Activated CD8-positive, alpha-beta memory T cell treated with anti-CD3 and anti-CD28 coated beads, Interleukin-2, amount 10 ng/mL, durations not matched to agents 7 days and 5 days (primary cell): ENCODE results near the gene CRYAB. TPM values are rescaled to one million over a fixed set of nuclear protein-coding genes. Genes with fewer than 3 reads are reported as not detected.

Experiments
- ATAC-seq: fragments of 150-1000 bp; cut with Tn5 transposase; one replicate; pipeline ENCODE4 v1.10.0; 2021; ENCODE audit warnings: moderate library complexity
- CTCF ChIA-PET: fragments of 350-600 bp; sonication (Branson Sonifier 250); formaldehyde crosslinking; loops from one replicate; lab custom pipeline; 2021; ENCODE audit warnings: antibody characterized with exemption; lab: Charles Lee
- DNase-seq: peaks from one replicate; pipeline ENCODE4 v3.0.0-alpha.2; 2020
- H3K27ac Mint-ChIP-seq: one replicate; pipeline ENCODE4 v1.8.0; 2021; ENCODE audit warnings: mild to moderate bottlenecking, mixed read lengths
- H3K27me3 Mint-ChIP-seq: one replicate; pipeline ENCODE4 v1.8.0; 2021; ENCODE audit warnings: mixed read lengths
- H3K36me3 Mint-ChIP-seq: one replicate; pipeline ENCODE4 v1.8.0; 2021; ENCODE audit warnings: mild to moderate bottlenecking, mixed read lengths
- H3K4me1 Mint-ChIP-seq: one replicate; pipeline ENCODE4 v1.8.0; 2021; ENCODE audit warnings: mixed read lengths
- H3K4me3 Mint-ChIP-seq: one replicate; pipeline ENCODE4 v1.8.0; 2021; ENCODE audit warnings: mild to moderate bottlenecking, moderate library complexity, mixed read lengths
- H3K9me3 Mint-ChIP-seq: one replicate; pipeline ENCODE4 v1.8.0; 2022; ENCODE audit warnings: low read depth, mixed read lengths
- total RNA-seq, 2 experiments: library from RNA; stranded (reverse); gene quantifications; one replicate each; pipeline ENCODE4 v1.2.3, GENCODE V29; 2021

CRYAB gene, protein sequence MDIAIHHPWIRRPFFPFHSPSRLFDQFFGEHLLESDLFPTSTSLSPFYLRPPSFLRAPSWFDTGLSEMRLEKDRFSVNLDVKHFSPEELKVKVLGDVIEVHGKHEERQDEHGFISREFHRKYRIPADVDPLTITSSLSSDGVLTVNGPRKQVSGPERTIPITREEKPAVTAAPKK
- total RNA-seq = not detected

DNA sequence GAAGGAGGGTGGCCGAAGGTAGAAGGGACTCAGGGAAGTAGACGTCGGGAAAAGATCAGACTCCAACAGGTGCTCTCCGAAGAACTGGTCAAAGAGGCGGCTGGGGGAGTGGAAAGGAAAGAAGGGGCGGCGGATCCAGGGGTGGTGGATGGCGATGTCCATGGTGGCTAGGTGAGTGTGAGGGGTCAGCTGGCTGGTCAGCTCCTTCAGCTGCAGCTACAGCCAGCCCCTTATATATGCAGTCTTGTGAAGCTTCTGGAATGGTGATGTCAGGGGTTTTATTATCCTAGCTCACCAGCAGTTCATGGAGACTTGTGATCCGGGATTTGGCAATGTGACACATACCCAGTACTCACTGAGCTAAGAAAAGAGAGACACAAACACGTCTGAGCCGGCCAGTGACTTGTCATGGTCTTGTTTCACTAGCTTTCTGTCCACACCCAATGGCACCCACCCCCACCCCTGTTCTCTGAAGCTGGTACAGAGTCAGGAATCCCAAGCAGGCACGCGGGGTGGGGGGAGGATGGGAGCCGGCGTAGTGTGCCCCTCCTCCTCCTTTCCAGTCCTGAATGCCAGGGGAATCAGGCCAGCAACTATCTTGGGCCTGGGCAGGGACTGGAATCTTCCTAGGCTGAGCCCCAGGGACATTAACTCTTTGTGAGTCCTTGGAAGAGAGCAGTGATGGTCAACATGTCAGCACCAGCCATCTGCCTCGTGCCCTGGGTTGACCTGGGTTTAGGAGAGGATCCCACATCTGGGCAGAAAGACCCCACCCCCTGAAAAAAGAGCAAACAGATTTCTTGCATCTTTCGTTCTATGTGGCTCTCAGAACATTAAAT, at the start of gene CRYAB:
CRYAB (minus strand) TSS at position 208 of the 839 bp plus-strand sequence; CDS start at position 162, 46 bp downstream.
- H3K9me3 Mint-ChIP-seq = no peaks in the 10 kb centered on the region
- H3K4me1 Mint-ChIP-seq = no peaks in the 10 kb centered on the region
- H3K27me3 Mint-ChIP-seq = peaks cover 66% of the 10 kb centered on the region
- DNase-seq (no peak), ATAC-seq (no peak)
- no peak within 1 kb of the TSS for H3K27ac Mint-ChIP-seq
- no peaks in the 10 kb centered on the region for H3K36me3 Mint-ChIP-seq
- CTCF ChIA-PET = no interaction called here
- no peak within 1 kb of the TSS for H3K4me3 Mint-ChIP-seq

DNA sequence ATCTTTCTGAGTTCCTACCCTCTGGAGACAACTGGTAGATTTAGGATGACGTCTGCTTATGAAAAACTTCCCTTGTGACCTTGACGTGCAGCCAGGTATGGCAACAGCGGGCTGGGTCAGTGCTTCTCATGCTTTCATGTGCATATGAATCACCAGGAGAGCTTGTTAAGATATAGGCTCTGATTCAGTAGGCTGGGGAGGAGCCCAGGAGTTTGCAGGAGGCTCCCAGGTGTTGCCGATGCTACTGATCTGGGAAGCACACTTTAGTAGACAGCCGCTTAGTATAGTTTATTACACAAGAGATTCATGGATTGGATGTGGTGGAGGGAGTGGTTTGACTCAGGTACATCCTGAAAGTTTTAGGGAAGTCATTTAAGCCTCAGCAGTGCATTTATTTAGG, 49.3 kb upstream of the CRYAB start:
- Mint-ChIP-seq H3K9me3 (no peaks in the 10 kb centered on the region), H3K36me3 (peaks cover 6% of the 10 kb centered on the region), H3K27ac (no peak overlapping the region), H3K27me3 (no peaks in the 10 kb centered on the region), H3K4me3 (no peak overlapping the region), H3K4me1 (peaks cover 2% of the 10 kb centered on the region)
- DNase-seq (no peak), ATAC-seq (no peak)
- CTCF ChIA-PET = interaction anchor here (1.0 to 1.2 kb wide), 2 partner anchors 9 to 21 kb away, joined by 3 to 4 read pairs; no protein-coding TSS in a partner anchor

DNA sequence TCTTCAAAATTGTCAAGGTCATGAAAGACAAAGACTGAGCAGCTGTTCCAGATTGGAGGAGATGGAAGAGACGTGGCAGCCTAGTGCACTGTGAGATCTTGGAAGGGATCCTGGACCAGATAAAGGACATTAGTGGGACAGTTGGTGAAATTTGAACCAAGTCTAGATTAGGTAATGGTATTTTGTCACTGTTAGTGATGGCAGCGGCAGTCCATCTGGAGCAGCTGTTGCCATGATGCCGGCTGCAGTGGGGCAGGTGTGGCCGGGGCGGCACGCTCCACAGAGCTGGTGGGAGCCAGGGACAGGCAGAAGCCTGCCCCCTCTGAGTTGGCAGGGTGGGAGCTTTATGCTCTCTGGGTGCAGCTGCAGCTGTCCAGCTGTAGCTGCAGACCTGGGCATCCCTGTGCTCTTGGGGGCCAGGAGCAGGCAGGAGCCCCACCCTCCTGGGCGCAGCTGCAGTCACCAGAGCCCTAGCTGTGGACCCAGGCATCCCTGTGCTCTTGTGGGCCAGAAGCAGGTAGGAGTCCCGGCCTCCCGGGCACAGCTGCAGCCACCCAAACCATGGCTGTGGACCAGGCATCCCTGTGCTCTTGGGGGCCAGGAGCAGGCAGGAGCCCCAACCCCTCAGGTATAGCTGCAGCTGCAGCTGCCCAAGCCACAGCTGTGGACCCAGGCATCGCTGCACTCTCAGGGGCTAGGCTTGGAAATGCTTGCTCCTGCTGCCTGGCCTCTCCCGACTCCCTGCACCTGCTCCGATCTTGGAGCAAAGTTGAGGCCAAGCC, 46.3 kb upstream of the CRYAB start:
- H3K27me3 Mint-ChIP-seq = no peaks in the 10 kb centered on the region
- H3K4me1 Mint-ChIP-seq = no peaks in the 10 kb centered on the region
- ATAC-seq = no peak
- no peak overlapping the region for H3K27ac Mint-ChIP-seq
- no peak for DNase-seq
- H3K4me3 Mint-ChIP-seq = no peak overlapping the region
- peaks cover 7% of the 10 kb centered on the region for H3K36me3 Mint-ChIP-seq
- CTCF ChIA-PET = interaction anchor here (1.0 to 1.7 kb wide), 2 partner anchors 13 to 26 kb away, joined by 3 to 5 read pairs; no protein-coding TSS in a partner anchor
- no peaks in the 10 kb centered on the region for H3K9me3 Mint-ChIP-seq

DNA sequence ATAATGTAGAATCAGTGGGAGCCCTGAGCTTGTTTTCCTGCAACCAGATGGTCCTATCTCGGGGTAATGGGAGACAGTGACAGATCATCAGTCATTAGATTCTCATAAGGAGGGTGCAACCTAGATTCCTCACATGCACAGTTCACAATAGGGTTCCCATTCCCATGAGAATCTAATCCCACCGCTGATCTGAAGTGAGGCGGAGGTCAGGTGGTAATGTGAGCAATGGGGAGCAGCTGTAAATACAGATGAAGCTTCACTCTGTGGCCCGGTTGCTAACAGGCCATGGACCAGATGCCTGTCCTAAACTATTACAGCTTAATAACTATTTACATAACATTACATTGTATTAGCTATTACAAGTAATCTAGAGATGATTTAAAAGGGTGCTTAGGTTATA, 42.6 kb upstream of the CRYAB start:
- H3K4me3 Mint-ChIP-seq = no peak overlapping the region
- ATAC-seq (no peak), DNase-seq (no peak)
- H3K27ac Mint-ChIP-seq = no peak overlapping the region
- peaks cover 17% of the 10 kb centered on the region for H3K36me3 Mint-ChIP-seq
- H3K27me3 Mint-ChIP-seq = no peaks in the 10 kb centered on the region
- H3K9me3 Mint-ChIP-seq = no peaks in the 10 kb centered on the region
- H3K4me1 Mint-ChIP-seq = peaks cover 10% of the 10 kb centered on the region
- CTCF ChIA-PET = interaction anchor here (1.0 kb wide), 1 partner anchor 39 kb away, joined by 3 read pairs; no protein-coding TSS in a partner anchor

DNA sequence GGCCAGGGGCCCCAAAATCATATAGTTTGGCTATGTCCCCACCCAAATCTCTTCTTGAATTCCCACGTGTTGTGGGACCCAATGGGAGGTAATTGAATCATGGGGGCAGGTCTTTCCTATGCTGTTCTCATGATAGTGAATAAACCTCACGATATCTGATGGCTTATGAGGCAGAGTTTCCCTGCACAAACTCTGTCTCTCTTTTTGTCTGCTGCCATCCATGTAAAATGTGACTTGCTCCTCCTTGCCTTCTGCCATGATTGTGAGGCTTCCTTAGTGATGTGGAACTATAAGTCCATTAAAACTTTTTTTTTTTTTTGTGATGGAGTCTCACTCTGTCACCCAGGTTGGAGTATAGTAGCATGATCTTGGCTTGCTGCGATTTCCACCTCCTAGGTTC, 40.0 kb upstream of the CRYAB start:
- Mint-ChIP-seq H3K9me3 (no peaks in the 10 kb centered on the region), H3K36me3 (peaks cover 17% of the 10 kb centered on the region)

DNA sequence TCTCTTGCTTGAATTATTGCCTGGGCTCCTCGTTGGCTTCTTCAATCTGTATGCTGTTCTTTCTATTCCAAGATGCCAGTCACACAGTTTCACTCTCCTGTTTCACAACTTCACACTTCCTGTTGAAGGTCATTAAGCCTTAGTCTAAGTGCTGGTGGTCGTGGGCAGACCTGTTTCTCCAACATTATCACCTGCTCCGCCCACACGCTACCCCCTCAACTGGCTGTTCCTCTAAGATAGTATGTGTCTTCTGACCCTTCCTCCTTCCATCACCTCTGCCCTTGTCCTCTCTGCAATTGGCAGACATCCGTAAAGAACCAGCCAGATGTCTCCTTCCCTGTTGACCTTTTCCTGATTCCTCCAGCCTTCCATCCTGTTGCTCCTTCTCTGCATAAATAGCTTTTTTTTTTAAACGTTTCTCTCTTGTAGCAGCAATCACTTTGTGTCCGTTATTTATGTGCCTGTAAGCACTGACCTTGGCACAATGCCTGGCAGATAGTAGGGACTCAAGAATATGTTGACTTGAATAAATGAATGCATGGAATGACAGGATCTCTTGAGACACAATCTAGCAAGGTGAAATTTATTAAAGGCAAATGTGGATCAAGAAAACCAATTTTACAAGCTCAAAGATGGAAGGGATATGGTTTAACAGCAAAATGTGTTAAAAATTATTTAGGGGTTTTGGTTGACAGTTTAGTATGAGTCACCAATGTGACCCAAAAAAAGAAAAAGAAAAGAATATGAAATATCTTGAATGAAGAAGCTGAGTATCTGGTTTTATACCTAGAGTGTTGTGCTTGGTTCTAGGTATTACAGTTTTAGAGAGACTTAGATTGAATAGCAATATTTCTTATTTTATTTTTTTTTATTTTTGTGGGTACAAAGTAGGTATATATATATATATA, 38.2 kb upstream of the CRYAB start:
- peak; percentile 25 for ATAC-seq
- no peak overlapping the region for H3K27ac Mint-ChIP-seq
- no peaks in the 10 kb centered on the region for H3K9me3 Mint-ChIP-seq
- H3K27me3 Mint-ChIP-seq = no peaks in the 10 kb centered on the region
- peaks cover 23% of the 10 kb centered on the region for H3K4me1 Mint-ChIP-seq
- peaks cover 15% of the 10 kb centered on the region for H3K36me3 Mint-ChIP-seq
- CTCF ChIA-PET = interaction anchor here (0.6 to 1.6 kb wide), 4 partner anchors 18 to 163 kb away, joined by 3 to 8 read pairs (median 3); no protein-coding TSS in a partner anchor
- no peak overlapping the region for H3K4me3 Mint-ChIP-seq
- no peak for DNase-seq

More for the DNA sequence above, 40.0 kb upstream of the CRYAB start:
- no peak for DNase-seq
- no peak for ATAC-seq
- Mint-ChIP-seq H3K27me3 (no peaks in the 10 kb centered on the region), H3K4me3 (no peak overlapping the region), H3K27ac (no peak overlapping the region), H3K4me1 (peaks cover 16% of the 10 kb centered on the region)
- CTCF ChIA-PET = no interaction called here

DNA sequence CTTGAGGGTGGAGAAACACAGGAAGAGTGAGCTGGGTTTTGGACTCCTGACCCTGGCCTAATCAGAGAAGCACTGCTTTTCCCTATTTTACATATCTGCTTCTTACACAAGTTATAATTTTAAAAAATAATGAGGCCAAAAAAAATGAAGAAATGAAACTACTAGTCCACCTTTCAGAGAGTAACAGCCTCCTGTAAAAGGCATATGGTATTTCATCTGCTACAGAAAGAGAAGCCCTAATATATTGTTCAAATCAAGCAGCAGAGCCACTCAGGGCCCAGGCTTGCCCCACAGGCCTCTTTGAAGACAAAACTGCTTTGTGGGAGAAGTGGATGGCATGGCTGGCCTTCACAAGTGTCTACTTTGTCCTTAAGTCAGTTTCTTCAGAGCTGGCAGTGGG, 35.6 kb upstream of the CRYAB start:
- CTCF ChIA-PET = interaction anchor here (0.6 kb wide), 1 partner anchor 16 kb away, joined by 3 read pairs; no protein-coding TSS in a partner anchor
- no peak for ATAC-seq
- no peak overlapping the region for H3K4me3 Mint-ChIP-seq
- no peaks in the 10 kb centered on the region for H3K27me3 Mint-ChIP-seq
- no peak for DNase-seq
- peaks cover 32% of the 10 kb centered on the region for H3K4me1 Mint-ChIP-seq
- no peak overlapping the region for H3K27ac Mint-ChIP-seq
- H3K9me3 Mint-ChIP-seq = no peaks in the 10 kb centered on the region
- peaks cover 14% of the 10 kb centered on the region for H3K36me3 Mint-ChIP-seq

DNA sequence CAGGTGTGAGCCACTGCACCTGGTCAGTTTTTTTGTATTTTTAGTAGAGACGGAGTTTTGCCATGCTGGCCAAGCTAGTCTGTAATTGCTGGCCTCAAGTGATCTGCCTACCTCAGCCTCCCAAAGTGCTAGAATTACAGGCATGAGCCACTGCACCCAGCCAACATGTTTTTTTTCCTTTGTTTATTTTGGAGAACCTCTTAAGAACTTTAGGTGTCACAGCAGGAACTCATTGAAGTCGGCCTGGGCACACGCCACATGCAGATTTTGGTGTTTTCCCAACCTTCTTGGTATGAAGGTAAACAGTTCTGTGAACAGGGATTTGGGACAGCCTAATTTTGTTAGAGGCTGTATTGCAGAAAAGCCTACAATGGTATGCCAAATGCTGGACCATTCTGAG, 34.9 kb upstream of the CRYAB start:
- no peak for ATAC-seq
- Mint-ChIP-seq H3K9me3 (no peaks in the 10 kb centered on the region), H3K4me1 (peaks cover 32% of the 10 kb centered on the region), H3K36me3 (peaks cover 12% of the 10 kb centered on the region), H3K27ac (no peak overlapping the region), H3K4me3 (no peak overlapping the region), H3K27me3 (no peaks in the 10 kb centered on the region)
- CTCF ChIA-PET = interaction anchor here (1.2 to 1.5 kb wide), 3 partner anchors 9 to 36 kb away, joined by 3 to 5 read pairs (median 4); no protein-coding TSS in a partner anchor
- no peak for DNase-seq

DNA sequence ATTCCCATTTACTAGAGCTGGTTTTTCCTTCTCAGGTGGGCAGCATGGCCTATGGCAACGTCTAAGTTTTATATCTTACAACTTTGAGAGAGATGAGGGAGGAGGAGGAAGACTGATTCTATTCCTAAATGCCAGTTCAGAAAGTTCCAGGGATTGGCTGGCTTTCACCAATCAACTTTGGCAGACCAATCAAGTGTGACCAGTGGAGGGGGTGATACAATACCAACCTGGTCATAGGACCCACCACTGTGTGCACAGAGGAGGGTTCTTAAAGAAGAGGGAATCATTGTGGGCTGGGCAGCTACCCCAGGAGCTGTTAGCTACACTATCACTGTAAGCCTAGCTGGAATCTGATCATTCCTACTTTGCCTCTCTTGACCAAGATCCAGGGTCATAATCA, 33.6 kb upstream of the CRYAB start:
- peaks cover 13% of the 10 kb centered on the region for H3K36me3 Mint-ChIP-seq
- CTCF ChIA-PET = interaction anchor here (0.7 to 2.1 kb wide), 8 partner anchors 9 to 517 kb away, joined by 3 to 10 read pairs (median 4); no protein-coding TSS in a partner anchor
- no peak overlapping the region for H3K4me3 Mint-ChIP-seq
- peak overlapping the region; percentile 69 for H3K27ac Mint-ChIP-seq
- H3K9me3 Mint-ChIP-seq = no peaks in the 10 kb centered on the region
- peaks cover 32% of the 10 kb centered on the region for H3K4me1 Mint-ChIP-seq
- ATAC-seq (no peak), DNase-seq (no peak)
- no peaks in the 10 kb centered on the region for H3K27me3 Mint-ChIP-seq

DNA sequence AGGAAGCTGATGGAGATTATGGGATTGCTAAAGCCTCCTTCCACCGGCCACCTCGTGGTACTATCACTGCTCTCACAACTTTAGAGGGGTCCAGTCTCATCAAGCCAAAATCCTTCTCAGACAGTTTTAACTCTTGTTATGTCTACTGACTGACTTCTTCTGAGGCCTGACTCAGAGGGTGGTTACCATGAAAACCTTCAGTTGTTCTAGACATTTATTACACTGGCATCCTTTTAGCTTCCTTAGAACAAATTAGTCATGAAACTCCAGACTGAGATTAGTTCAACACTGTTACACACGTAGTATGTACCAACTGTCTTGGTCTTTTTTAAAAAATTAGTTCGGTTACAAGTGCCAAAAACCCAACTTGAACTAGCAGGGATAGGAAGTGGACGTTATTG, 33.1 kb upstream of the CRYAB start:
- no peaks in the 10 kb centered on the region for H3K9me3 Mint-ChIP-seq
- no peaks in the 10 kb centered on the region for H3K27me3 Mint-ChIP-seq
- H3K4me3 Mint-ChIP-seq = no peak overlapping the region
- DNase-seq (no peak), ATAC-seq (peak; percentile 76)
- H3K4me1 Mint-ChIP-seq = peaks cover 27% of the 10 kb centered on the region
- CTCF ChIA-PET = interaction anchor here (0.9 to 2.3 kb wide), 6 partner anchors 9 to 516 kb away, joined by 3 to 10 read pairs (median 4); no protein-coding TSS in a partner anchor
- H3K36me3 Mint-ChIP-seq = peaks cover 9% of the 10 kb centered on the region
- peak overlapping the region; percentile 69 for H3K27ac Mint-ChIP-seq

DNA sequence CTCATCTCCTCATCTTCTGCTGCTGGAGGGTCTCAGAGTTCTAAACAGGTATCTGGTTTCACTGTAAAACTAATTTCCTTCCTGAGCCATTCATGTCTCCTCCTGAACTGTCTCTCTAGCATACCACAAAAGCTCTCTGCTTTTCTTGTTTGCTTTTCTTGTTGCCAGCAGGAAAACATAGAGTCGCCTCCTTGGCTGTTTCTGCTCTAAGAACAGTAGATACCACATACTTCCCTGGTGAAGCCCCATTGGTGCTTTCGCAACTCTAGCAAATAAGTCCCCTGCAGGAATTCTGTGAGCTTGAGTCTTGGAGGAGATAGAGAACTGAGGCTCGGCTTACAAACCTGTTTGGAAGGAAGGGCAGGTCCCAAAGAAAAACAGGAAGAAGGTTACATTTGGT, 32.6 kb upstream of the CRYAB start:
- ATAC-seq (no peak), DNase-seq (no peak)
- Mint-ChIP-seq H3K36me3 (peaks cover 8% of the 10 kb centered on the region), H3K27ac (peak overlapping the region; percentile 69), H3K27me3 (no peaks in the 10 kb centered on the region), H3K4me3 (no peak overlapping the region), H3K9me3 (no peaks in the 10 kb centered on the region), H3K4me1 (peaks cover 25% of the 10 kb centered on the region)
- CTCF ChIA-PET = interaction anchor here (0.9 to 2.3 kb wide), 5 partner anchors 8 to 516 kb away, joined by 3 to 10 read pairs (median 3); no protein-coding TSS in a partner anchor

DNA sequence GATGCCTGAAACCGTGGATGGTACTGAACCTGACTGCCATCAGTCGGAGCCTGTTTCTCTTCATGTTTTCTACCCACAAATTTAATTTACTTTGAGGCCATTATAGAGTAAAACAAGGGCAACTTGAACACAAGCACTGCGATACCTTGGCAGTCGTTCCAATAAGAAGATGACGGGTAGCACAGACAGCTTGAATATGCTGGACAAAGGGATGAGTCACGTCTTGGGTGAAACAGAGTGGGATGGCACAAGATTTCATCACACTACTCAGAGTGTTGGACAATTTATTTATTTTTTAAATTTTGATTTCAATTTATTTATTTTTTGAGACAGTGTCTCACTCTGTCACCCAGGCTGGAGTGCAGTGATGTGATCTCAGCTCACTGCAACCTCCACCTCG, 31.3 kb upstream of the CRYAB start:
- no peak overlapping the region for H3K27ac Mint-ChIP-seq
- ATAC-seq = no peak
- no peaks in the 10 kb centered on the region for H3K27me3 Mint-ChIP-seq
- H3K9me3 Mint-ChIP-seq = no peaks in the 10 kb centered on the region
- no peak overlapping the region for H3K4me3 Mint-ChIP-seq
- peaks cover 33% of the 10 kb centered on the region for H3K4me1 Mint-ChIP-seq
- peaks cover 7% of the 10 kb centered on the region for H3K36me3 Mint-ChIP-seq
- DNase-seq = no peak
- CTCF ChIA-PET = interaction anchor here (1.0 to 2.3 kb wide), 2 partner anchors 11 to 39 kb away, joined by 4 to 8 read pairs; no protein-coding TSS in a partner anchor
